ENCODE data around the gene POLR3E. TPM values are rescaled to one million over a fixed set of nuclear protein-coding genes. Genes with fewer than 3 reads are reported as not detected.
"Not testable (repeated sequence)": the region's sequence is repeated elsewhere in the genome, so short reads cannot be mapped to it uniquely, and the experiment has no call there.

Gene POLR3E
- total and polyA plus RNA-seq, 2 experiments from 2014 or later: 14.0 to 20.8 TPM

DNA sequence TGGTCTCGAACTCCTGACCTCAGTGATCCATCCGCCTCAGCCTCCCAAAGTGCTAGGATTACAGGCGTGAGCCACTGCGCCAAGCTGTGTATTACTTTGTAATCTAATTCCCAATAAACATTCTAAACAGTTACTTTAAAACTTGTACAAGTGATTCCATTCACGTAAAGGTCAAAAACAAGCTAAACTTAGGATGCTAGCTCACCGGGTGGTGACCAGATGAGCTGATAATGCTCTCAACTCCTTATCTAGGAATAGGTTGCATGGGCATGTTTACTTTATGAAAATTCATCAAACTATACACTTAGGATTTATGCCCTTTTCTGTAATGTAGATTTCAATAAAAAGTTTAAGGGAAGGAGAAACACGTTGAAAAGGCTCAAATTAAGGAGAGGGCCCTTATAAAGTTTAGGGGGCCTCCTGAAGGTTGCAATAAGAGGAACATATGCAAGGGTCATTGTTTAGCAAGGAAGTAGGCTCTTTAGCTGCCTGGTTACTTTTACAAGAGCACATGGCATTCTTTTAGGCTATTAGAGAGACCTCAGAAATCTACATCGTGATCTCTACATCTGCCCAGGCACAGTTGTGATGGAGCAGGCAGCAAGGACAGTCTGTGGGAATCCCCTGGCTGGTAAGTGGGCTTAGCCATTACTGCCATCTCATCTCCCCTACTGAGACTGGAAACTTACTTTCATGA is 63.9 kb downstream of the POLR3E start:
- no peaks in the 10 kb centered on the region for H3K9me3 ChIP-seq (ENCODE audit: low read depth)
- peaks cover 100% of the 10 kb centered on the region for H3K79me2 ChIP-seq (ENCODE audit: insufficient read depth)
- H3F3A ChIP-seq (ENCODE audit: insufficient read depth): peaks cover 19% of the 10 kb centered on the region
- no peak overlapping the region for H3K27ac ChIP-seq
- H2AFZ ChIP-seq: no peak overlapping the region
- no peaks in the 10 kb centered on the region for H3K9me2 ChIP-seq (ENCODE audit: insufficient read depth)
- WGBS, 2 experiments (ENCODE audit: low coverage in 1 of 2, low lambda C conversion rate in 2 of 2, missing lambda C conversion rate in 2 of 2): 85 to 90% methylated on average over 8 of the region's 8 CpGs
- H3K4me1 ChIP-seq (ENCODE audit: insufficient read depth): peaks cover 12% of the 10 kb centered on the region; the same call in 1 of the 2 replicates
- H3K36me3 ChIP-seq (ENCODE audit: low read depth): peaks cover 47% of the 10 kb centered on the region
- H3K4me3 ChIP-seq: no peak overlapping the region
- no peaks in the 10 kb centered on the region for H3K27me3 ChIP-seq (replicated peaks; ENCODE audit: insufficient read depth)
- H3K9ac ChIP-seq: no peak overlapping the region
- TF ChIP-seq EZH2 (IDR thresholded peaks at IDR 0.05; ENCODE audit: insufficient read depth, poor library complexity, severe bottlenecking) (no peak), EZH2phosphoT487 (IDR thresholded peaks at IDR 0.05; ENCODE audit: insufficient read depth, low read depth) (no peak)
- DNase-seq: no peak
- no peak overlapping the region for H3K4me2 ChIP-seq (ENCODE audit: unreplicated experiment)
- in situ Hi-C loops (cut with MboI): no loop called here
- 0 out of 2 replicates have a peak, but pooled peaks cover 5% of the 10 kb centered on the region for H4K20me1 ChIP-seq (ENCODE audit: insufficient read depth)

DNA sequence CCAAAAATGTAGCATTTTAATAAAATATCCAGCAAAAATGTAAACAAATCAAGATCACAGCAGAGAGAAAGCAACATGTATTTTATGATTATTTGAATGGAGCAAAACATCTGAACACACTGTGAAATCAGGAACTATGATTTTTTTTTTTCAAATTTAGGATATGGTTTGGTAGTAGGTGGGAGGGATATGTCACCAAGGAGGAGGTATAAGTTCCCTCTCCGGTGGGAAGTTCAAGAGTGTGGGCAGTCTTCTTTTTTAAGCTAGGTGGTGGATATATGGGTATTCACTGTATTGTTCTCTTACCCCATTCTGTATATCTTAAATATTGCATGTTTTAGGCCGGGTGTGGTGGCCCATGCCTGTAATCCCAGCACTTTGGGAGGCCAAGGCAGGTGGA is 67.0 kb downstream of the POLR3E start:
- Histone ChIP-seq H3K36me3 (ENCODE audit: low read depth) (peaks cover 47% of the 10 kb centered on the region), H4K20me1 (ENCODE audit: insufficient read depth) (peaks cover 5% of the 10 kb centered on the region; the same call in 1 of the 2 replicates), H3K27ac (no peak overlapping the region), H3K4me1 (ENCODE audit: insufficient read depth) (peaks cover 17% of the 10 kb centered on the region), H3F3A (ENCODE audit: insufficient read depth) (peaks cover 37% of the 10 kb centered on the region), H3K9me3 (ENCODE audit: low read depth) (no peaks in the 10 kb centered on the region), H3K4me3 (no peak overlapping the region), H2AFZ (no peak overlapping the region), H3K79me2 (ENCODE audit: insufficient read depth) (peaks cover 100% of the 10 kb centered on the region), H3K27me3 (replicated peaks; ENCODE audit: insufficient read depth) (no peaks in the 10 kb centered on the region), H3K4me2 (ENCODE audit: unreplicated experiment) (no peak overlapping the region), H3K9me2 (ENCODE audit: insufficient read depth) (no peaks in the 10 kb centered on the region), H3K9ac (no peak overlapping the region)
- in situ Hi-C loops (cut with MboI): no loop called here
- TF ChIP-seq EZH2 (IDR thresholded peaks at IDR 0.05; ENCODE audit: insufficient read depth, poor library complexity, severe bottlenecking) (no peak), EZH2phosphoT487 (IDR thresholded peaks at IDR 0.05; ENCODE audit: insufficient read depth, low read depth) (no peak)
- 97 to 98% methylated on average over 2 of the region's 2 CpGs for WGBS, 2 experiments (ENCODE audit: low coverage in 1 of 2, low lambda C conversion rate in 2 of 2, missing lambda C conversion rate in 2 of 2)
- DNase-seq: no peak

DNA sequence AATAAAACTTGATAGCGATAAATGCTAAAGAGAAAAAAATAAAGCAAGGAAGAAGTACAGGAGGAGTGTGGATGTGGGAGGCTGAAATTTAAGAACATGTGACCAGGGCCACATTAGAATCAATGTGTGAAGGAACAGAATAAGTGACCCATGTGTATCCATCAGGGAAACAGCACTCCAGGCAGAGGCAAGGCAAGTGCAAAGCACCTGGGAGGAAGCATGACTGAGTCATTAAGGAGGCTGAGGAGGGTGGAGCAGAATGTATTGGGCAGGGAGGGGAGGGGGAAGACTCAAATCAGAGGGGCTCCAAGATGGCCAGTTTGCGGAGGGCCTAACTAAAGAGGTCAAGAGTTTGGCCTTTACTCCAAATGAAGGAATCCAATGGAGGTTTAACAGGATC is 69.2 kb downstream of the POLR3E start:
- H3K27me3 ChIP-seq (replicated peaks; ENCODE audit: insufficient read depth): no peaks in the 10 kb centered on the region
- no peak overlapping the region for H3K9ac ChIP-seq
- DNase-seq: no peak
- no peaks in the 10 kb centered on the region for H3K9me3 ChIP-seq (ENCODE audit: low read depth)
- in situ Hi-C loops (cut with MboI): no loop called here
- peaks cover 54% of the 10 kb centered on the region for H3F3A ChIP-seq (ENCODE audit: insufficient read depth)
- H3K36me3 ChIP-seq (ENCODE audit: low read depth): peaks cover 36% of the 10 kb centered on the region
- H3K9me2 ChIP-seq (ENCODE audit: insufficient read depth): no peaks in the 10 kb centered on the region
- TF ChIP-seq EZH2 (IDR thresholded peaks at IDR 0.05; ENCODE audit: insufficient read depth, poor library complexity, severe bottlenecking) (no peak), EZH2phosphoT487 (IDR thresholded peaks at IDR 0.05; ENCODE audit: insufficient read depth, low read depth) (no peak)
- no peak overlapping the region for H3K27ac ChIP-seq
- H3K4me3 ChIP-seq: no peak overlapping the region
- WGBS, 2 experiments (ENCODE audit: low coverage in 1 of 2, low lambda C conversion rate in 2 of 2, missing lambda C conversion rate in 2 of 2): 96 to 100% methylated on average over 1 to 2 of the region's 2 CpGs
- peaks cover 94% of the 10 kb centered on the region for H3K79me2 ChIP-seq (ENCODE audit: insufficient read depth)
- H2AFZ ChIP-seq: no peak overlapping the region
- peaks cover 1% of the 10 kb centered on the region; the same call in 1 of the 2 replicates for H4K20me1 ChIP-seq (ENCODE audit: insufficient read depth)
- H3K4me1 ChIP-seq (ENCODE audit: insufficient read depth): peaks cover 36% of the 10 kb centered on the region
- H3K4me2 ChIP-seq (ENCODE audit: unreplicated experiment): no peak overlapping the region

GRCh38 chr16:22366889-22367288 is 69.7 kb downstream of the POLR3E start:
- peaks cover 34% of the 10 kb centered on the region for H3K36me3 ChIP-seq (ENCODE audit: low read depth)
- H4K20me1 ChIP-seq (ENCODE audit: insufficient read depth): no peaks in the 10 kb centered on the region; the same call in 1 of the 2 replicates

DNA sequence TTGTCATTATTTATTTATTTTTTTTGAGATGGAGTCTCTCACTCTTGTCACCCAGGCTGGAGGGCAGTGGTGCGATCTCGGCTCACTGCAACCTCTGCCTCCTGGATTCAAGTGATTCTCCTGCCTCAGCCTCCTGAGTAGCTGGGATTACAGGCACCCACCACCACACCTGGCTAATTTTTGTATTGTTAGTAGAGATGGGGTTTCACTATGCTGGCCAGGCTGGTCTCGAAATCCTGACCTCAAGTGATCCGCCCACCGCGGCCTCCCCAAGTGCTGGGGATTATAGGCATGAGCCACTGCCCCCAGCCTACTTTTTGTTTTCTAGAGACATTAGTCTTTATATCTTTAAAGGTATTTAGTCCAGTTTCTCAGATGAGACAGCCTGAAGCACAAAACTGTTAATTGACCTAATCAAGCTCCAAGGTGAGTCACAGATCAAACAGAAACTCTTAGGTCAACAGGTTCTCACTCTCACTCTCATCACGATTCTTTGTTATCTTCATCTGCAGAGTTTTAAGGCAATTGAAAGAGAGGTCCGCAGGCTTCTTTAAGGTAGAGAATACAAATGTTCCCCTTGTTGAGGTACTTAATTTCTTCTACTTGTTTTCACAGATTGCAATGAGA is 71.1 kb downstream of the POLR3E start:
- WGBS, 2 experiments (ENCODE audit: low coverage in 1 of 2, low lambda C conversion rate in 2 of 2, missing lambda C conversion rate in 2 of 2): 92 to 93% methylated on average over 8 of the region's 8 CpGs
- in situ Hi-C loops (cut with MboI); H3K27me3 ChIP-seq (replicated peaks; ENCODE audit: insufficient read depth); H3K4me3 ChIP-seq; H3K9me2 ChIP-seq (ENCODE audit: insufficient read depth); H3K9ac ChIP-seq; H4K20me1 ChIP-seq (ENCODE audit: insufficient read depth); DNase-seq; H3K4me2 ChIP-seq (ENCODE audit: unreplicated experiment); H2AFZ ChIP-seq; H3K9me3 ChIP-seq (ENCODE audit: low read depth): not testable (repeated sequence)
- H3K4me1 ChIP-seq (ENCODE audit: insufficient read depth): peaks cover 51% of the 10 kb centered on the region
- H3K36me3 ChIP-seq (ENCODE audit: low read depth): peaks cover 20% of the 10 kb centered on the region
- peak overlapping the region; percentile 97 for H3K27ac ChIP-seq
- peaks cover 67% of the 10 kb centered on the region for H3F3A ChIP-seq (ENCODE audit: insufficient read depth)
- H3K79me2 ChIP-seq (ENCODE audit: insufficient read depth): peaks cover 94% of the 10 kb centered on the region

More at GRCh38 chr16:22366889-22367288, 69.7 kb downstream of the POLR3E start:
- Histone ChIP-seq H3K4me2 (ENCODE audit: unreplicated experiment) (peak overlapping the region; percentile 11), H3K79me2 (ENCODE audit: insufficient read depth) (peaks cover 94% of the 10 kb centered on the region), H3K9ac (no peak overlapping the region), H3K9me2 (ENCODE audit: insufficient read depth) (no peaks in the 10 kb centered on the region), H3K27me3 (replicated peaks; ENCODE audit: insufficient read depth) (no peaks in the 10 kb centered on the region), H3K27ac (no peak overlapping the region), H3F3A (ENCODE audit: insufficient read depth) (peaks cover 58% of the 10 kb centered on the region), H3K9me3 (ENCODE audit: low read depth) (no peaks in the 10 kb centered on the region), H3K4me3 (no peak overlapping the region), H3K4me1 (ENCODE audit: insufficient read depth) (peaks cover 41% of the 10 kb centered on the region), H2AFZ (no peak overlapping the region)
- no peak for TF ChIP-seq EZH2phosphoT487 (IDR thresholded peaks at IDR 0.05; ENCODE audit: insufficient read depth, low read depth)
- TF ChIP-seq EZH2 (IDR thresholded peaks at IDR 0.05; ENCODE audit: insufficient read depth, poor library complexity, severe bottlenecking): no peak
- DNase-seq: no peak
- 85 to 87% methylated on average over 3 of the region's 3 CpGs for WGBS, 2 experiments (ENCODE audit: low coverage in 1 of 2, low lambda C conversion rate in 2 of 2, missing lambda C conversion rate in 2 of 2)
- in situ Hi-C loops (cut with MboI): no loop called here
